ENCODE results near the gene KPRP. TPM values are rescaled to one million over a fixed set of nuclear protein-coding genes. Genes with fewer than 3 reads are reported as not detected.
A peak's percentile ranks its signal among the peaks of the same experiment; 100 is the strongest.

KPRP gene
- total RNA-seq, 1 experiment from 2014 or later = not detected

DNA sequence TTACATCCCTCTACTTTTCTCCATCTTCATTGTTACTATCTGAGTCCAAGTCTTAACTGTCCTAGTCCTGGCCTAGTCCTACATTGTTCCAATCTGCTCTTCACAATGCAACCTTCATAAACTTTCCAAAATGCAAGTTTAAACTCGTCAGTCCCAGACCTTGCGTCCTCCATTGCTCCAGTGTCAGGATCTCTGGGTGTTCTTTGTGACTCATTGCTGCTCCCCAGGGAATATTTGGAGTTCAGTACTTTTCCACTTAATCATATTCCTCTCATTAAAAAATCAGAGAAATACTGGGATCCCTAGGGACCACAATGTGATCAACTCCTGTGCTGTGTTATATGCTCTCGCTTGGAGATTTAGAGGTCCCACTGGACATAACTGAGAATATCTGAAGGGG, 18.0 kb upstream of the KPRP start:
- DNase-seq (ENCODE audit: low spot score) = peak; percentile 18
- Histone ChIP-seq H3K4me3 (ENCODE audit: low read depth, low read length, poor library complexity, severe bottlenecking) (no peak overlapping the region), H3K27me3 (replicated peaks; ENCODE audit: insufficient read depth, low read depth, low read length, poor library complexity) (peaks cover 5% of the 10 kb centered on the region), H3K36me3 (ENCODE audit: insufficient read depth, low read length, poor library complexity, severe bottlenecking) (no peaks in the 10 kb centered on the region), H3K4me1 (ENCODE audit: insufficient read depth, low read length, poor library complexity, severe bottlenecking) (no peaks in the 10 kb centered on the region), H3K9me3 (ENCODE audit: low read depth, low read length, poor library complexity, severe bottlenecking) (no peaks in the 10 kb centered on the region), H3K27ac (ENCODE audit: low read depth, low read length, poor library complexity, severe bottlenecking) (no peak overlapping the region)
- no peak for TF ChIP-seq EZH2 (IDR thresholded peaks at IDR 0.05; ENCODE audit: borderline replicate concordance, low read depth, low read length, poor library complexity, severe bottlenecking)
- TF ChIP-seq, protein P1, sequence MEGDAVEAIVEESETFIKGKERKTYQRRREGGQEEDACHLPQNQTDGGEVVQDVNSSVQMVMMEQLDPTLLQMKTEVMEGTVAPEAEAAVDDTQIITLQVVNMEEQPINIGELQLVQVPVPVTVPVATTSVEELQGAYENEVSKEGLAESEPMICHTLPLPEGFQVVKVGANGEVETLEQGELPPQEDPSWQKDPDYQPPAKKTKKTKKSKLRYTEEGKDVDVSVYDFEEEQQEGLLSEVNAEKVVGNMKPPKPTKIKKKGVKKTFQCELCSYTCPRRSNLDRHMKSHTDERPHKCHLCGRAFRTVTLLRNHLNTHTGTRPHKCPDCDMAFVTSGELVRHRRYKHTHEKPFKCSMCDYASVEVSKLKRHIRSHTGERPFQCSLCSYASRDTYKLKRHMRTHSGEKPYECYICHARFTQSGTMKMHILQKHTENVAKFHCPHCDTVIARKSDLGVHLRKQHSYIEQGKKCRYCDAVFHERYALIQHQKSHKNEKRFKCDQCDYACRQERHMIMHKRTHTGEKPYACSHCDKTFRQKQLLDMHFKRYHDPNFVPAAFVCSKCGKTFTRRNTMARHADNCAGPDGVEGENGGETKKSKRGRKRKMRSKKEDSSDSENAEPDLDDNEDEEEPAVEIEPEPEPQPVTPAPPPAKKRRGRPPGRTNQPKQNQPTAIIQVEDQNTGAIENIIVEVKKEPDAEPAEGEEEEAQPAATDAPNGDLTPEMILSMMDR (conservative IDR thresholded peaks at IDR 0.05; ENCODE audit: low read depth, low read length) = no peak
- no TSS peak for BruUV-seq (replicated peaks)
- ChIA-PET POLR2A (ENCODE audit: low non-redundant PET) (no interaction called here), CTCF (no interaction called here)
- intact Hi-C loops (cut with micrococcal nuclease; ENCODE audit: unreplicated experiment) = no loop called here

DNA sequence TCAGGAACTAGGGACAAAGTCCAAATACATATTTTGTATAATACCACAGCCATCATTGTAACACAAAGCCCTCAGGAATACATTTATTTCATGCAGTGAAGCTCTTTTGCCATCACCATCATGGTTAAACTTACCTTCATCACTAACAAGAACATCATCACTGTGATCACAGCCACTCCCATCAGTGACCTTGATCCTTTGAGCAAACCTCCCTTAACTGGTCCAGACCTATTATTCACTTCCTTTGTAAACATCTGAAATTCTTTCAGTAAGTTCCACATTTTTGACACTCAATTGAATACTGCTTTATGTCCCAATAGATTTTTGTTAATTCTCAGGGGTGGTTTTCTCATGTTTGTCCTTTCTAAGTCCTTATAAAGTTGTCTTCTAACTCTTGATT, 16.2 kb upstream of the KPRP start:
- no peak for DNase-seq (ENCODE audit: low spot score)
- H3K4me1 ChIP-seq (ENCODE audit: insufficient read depth, low read length, poor library complexity, severe bottlenecking) = no peaks in the 10 kb centered on the region
- no peak overlapping the region for H3K27ac ChIP-seq (ENCODE audit: low read depth, low read length, poor library complexity, severe bottlenecking)
- intact Hi-C loops (cut with micrococcal nuclease; ENCODE audit: unreplicated experiment) = no loop called here
- ChIA-PET POLR2A (ENCODE audit: low non-redundant PET) (no interaction called here), CTCF (no interaction called here)
- no peak for TF ChIP-seq EZH2 (IDR thresholded peaks at IDR 0.05; ENCODE audit: borderline replicate concordance, low read depth, low read length, poor library complexity, severe bottlenecking)
- TF ChIP-seq, protein P1 (conservative IDR thresholded peaks at IDR 0.05; ENCODE audit: low read depth, low read length) = no peak
- H3K4me3 ChIP-seq (ENCODE audit: low read depth, low read length, poor library complexity, severe bottlenecking) = no peak overlapping the region
- H3K9me3 ChIP-seq (ENCODE audit: low read depth, low read length, poor library complexity, severe bottlenecking) = no peaks in the 10 kb centered on the region
- peaks cover 5% of the 10 kb centered on the region for H3K27me3 ChIP-seq (replicated peaks; ENCODE audit: insufficient read depth, low read depth, low read length, poor library complexity)
- no peaks in the 10 kb centered on the region for H3K36me3 ChIP-seq (ENCODE audit: insufficient read depth, low read length, poor library complexity, severe bottlenecking)
- no TSS peak for BruUV-seq (replicated peaks)

DNA sequence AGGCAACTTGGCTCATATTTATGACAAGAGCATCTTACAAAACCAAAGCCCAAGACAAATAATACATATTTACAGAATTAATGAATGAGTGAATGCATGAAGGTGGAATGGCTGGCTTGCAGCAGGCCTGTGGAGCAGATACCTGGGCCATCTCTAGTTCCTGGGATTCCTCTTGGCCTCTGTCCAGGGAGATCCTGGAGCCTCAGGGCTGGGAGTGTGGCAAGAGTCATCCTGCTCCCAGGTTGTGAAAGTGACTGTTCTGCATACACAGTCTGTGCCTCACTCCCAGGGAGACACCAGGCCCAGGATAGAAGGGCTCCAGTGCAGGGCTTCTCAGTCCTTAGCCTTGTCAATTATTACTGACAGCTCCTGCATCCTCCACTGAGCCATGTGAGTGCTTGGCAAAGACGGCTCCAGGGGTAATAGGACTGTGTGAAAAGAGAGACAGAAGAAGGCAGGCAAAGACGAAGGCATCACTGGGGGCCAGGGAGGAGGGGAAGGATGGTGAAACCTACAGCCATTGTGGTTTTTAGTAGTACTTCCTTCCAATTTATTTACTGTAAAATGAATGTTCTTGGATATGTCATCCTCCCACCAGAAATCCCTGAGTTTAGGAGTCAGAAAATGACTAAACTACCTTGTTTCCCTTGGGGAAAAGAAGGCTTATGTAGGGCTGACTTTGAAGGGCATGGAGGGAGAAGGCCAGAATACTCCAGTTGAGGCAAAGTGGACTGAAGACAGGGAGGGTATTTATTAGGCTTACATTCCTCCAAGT, 14.3 kb upstream of the KPRP start:
- no peak for DNase-seq (ENCODE audit: low spot score)
- Histone ChIP-seq H3K4me3 (ENCODE audit: low read depth, low read length, poor library complexity, severe bottlenecking) (no peak overlapping the region), H3K36me3 (ENCODE audit: insufficient read depth, low read length, poor library complexity, severe bottlenecking) (no peaks in the 10 kb centered on the region), H3K9me3 (ENCODE audit: low read depth, low read length, poor library complexity, severe bottlenecking) (no peaks in the 10 kb centered on the region), H3K27ac (ENCODE audit: low read depth, low read length, poor library complexity, severe bottlenecking) (no peak overlapping the region), H3K4me1 (ENCODE audit: insufficient read depth, low read length, poor library complexity, severe bottlenecking) (no peaks in the 10 kb centered on the region), H3K27me3 (replicated peaks; ENCODE audit: insufficient read depth, low read depth, low read length, poor library complexity) (peaks cover 9% of the 10 kb centered on the region)
- intact Hi-C loops (cut with micrococcal nuclease; ENCODE audit: unreplicated experiment) = no loop called here
- TF ChIP-seq EZH2 (IDR thresholded peaks at IDR 0.05; ENCODE audit: borderline replicate concordance, low read depth, low read length, poor library complexity, severe bottlenecking) = no peak
- TF ChIP-seq, protein P1 (conservative IDR thresholded peaks at IDR 0.05; ENCODE audit: low read depth, low read length) = no peak
- BruUV-seq (replicated peaks) = no TSS peak
- ChIA-PET POLR2A (ENCODE audit: low non-redundant PET) (no interaction called here), CTCF (no interaction called here)
